Smooth muscle cell (in vitro differentiated cells): ENCODE measurements around the gene SDF4. TPM values are rescaled to one million over a fixed set of nuclear protein-coding genes. Genes with fewer than 3 reads are reported as not detected.

ENCODE experiments used
- DNase-seq: peaks from one replicate; lab custom pipeline; 2025; ENCODE audit not compliant: unreplicated experiment; lab: John Stamatoyannopoulos, UW
- H2AFZ ChIP-seq: fragments of 200-600 bp; sonication (generic); 2 replicates; pipeline ENCODE4 v1.6.0; 2016; ENCODE audit warnings: antibody characterized with exemption, low read depth, mild to moderate bottlenecking
- H3F3A ChIP-seq: fragments of 200-600 bp; sonication (generic); 2 replicates; pipeline ENCODE4 v1.6.0; 2017; ENCODE audit warnings: antibody characterized with exemption, low read depth
- H3K27ac ChIP-seq: fragments of 200-600 bp; sonication (generic); 2 replicates; pipeline ENCODE4 v1.5.1; 2016; ENCODE audit warnings: low read depth, mild to moderate bottlenecking
- H3K27me3 ChIP-seq: fragments of 200-600 bp; sonication (generic); 2 replicates; pipeline ENCODE4 v1.6.1; 2016; ENCODE audit warnings: low read depth, mild to moderate bottlenecking
- H3K36me3 ChIP-seq: fragments of 200-600 bp; sonication (generic); 2 replicates; pipeline ENCODE4 v1.5.1; 2016; ENCODE audit warnings: low read depth
- H3K4me1 ChIP-seq: fragments of 200-600 bp; sonication (generic); 2 replicates; pipeline ENCODE4 v1.5.1; 2016; ENCODE audit warnings: low read depth
- H3K4me2 ChIP-seq: fragments of 200-600 bp; sonication (generic); 2 replicates; pipeline ENCODE4 v1.6.0; 2016; ENCODE audit warnings: mild to moderate bottlenecking
- H3K4me3 ChIP-seq: fragments of 200-600 bp; sonication (generic); 2 replicates; pipeline ENCODE4 v1.5.1; 2016; ENCODE audit warnings: mild to moderate bottlenecking
- H3K79me2 ChIP-seq: fragments of 200-600 bp; sonication (generic); 2 replicates; pipeline ENCODE4 v1.6.0; 2016; ENCODE audit warnings: low read depth, mild to moderate bottlenecking
- H3K9ac ChIP-seq: fragments of 200-600 bp; sonication (generic); 2 replicates; pipeline ENCODE4 v1.6.0; 2016; ENCODE audit warnings: low read depth
- H3K9me3 ChIP-seq: fragments of 200-600 bp; sonication (generic); replicated peaks from 2 replicates; pipeline ENCODE4 v1.5.1; 2016; ENCODE audit warnings: low read depth
- H4K20me1 ChIP-seq: fragments of 200-600 bp; sonication (generic); 2 replicates; pipeline ENCODE4 v1.6.0; 2016; ENCODE audit warnings: low read depth
- WGBS: methylation state at CpG from one replicate; pipeline ENCODE4 v1.1.7; 2016; ENCODE audit warnings: low lambda C conversion rate; 5-methylcytosine and 5-hydroxymethylcytosine counted together
- microRNA counts: library from miRNA; unstranded; fragments of <30 nt; microRNA quantifications from one replicate; lab custom pipeline; 2016
- microRNA-seq: library from miRNA; unstranded; fragments of <30 nt; microRNA quantifications from one replicate; pipeline ENCODE4, GENCODE V29; 2016; ENCODE audit warnings: borderline number of aligned reads
- polyA plus RNA-seq: library from polyadenylated mRNA; unstranded; fragments of >200 nt; fragmentation: Nextera tagmentation; extraction: Ambion mirVana; gene quantifications from 2 replicates; pipeline ENCODE4 v1.2.1, GENCODE V29; 2016
- small RNA-seq: library from RNA; depleted of rRNA; stranded (forward); fragments of <200 nt; gene quantifications from one replicate; pipeline ENCODE3, GENCODE V24; 2014
- total RNA-seq: library from RNA; depleted of rRNA; stranded (reverse); fragments of >200 nt; gene quantifications from 2 replicates; pipeline ENCODE4 v1.2.3, GENCODE V29; 2014
- TF ChIP-seq, protein P1 (sequence below): fragments of 200-600 bp; sonication (generic); IDR thresholded peaks from 2 replicates; pipeline ENCODE4 v1.5.1; 2017; ENCODE audit warnings: borderline replicate concordance, mild to moderate bottlenecking, antibody characterized with exemption; ENCODE audit not compliant: insufficient read depth, poor library complexity, severe bottlenecking

SDF4 gene
- total and polyA plus RNA-seq, 2 experiments from 2014 or later: 94.9 to 263 TPM

DNA sequence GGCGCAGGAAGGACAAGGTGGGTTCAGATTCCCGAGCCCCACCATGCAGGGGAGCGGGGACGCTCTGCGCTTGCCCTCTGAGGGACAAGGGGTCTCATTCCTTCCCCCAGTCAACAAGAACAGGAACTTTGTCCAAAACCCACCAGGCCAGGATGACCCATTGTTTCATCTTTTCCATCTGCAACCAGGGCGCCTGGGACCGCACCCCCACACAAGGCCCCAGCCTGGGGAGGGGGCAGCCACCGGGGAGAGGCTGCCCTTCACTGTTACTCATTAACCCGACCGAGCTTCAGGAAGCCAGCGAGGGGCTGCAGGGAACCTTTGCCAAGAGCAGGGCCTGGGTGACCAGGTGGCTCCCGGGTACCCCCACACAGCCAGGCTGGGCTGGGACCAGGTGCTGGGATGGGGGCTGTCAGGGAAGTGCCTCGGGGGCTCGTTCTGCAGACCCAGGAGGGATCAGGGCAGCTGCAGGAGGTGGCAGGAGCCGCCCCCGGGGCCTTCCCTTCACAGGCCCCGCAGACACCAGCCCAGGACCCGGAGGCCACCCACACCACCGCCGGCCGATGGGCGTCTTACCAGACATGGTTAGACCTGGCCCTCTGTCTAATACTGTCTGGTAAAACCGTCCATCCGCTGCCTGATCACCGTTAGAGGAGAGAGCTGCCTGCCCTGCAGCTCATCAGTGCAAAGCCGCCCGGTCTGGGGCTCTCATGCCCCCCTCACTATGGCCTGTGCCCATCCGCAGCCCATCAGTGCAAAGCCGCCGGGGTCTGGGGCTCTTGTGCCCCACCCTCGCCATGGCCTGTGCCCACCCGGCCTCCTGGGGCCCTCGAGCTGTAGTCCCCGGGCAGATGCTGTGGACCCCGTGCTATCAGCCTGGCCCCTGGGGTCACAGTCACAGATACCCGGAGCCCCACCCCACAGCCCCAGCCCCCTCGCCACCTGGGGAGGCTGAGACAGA lies 63.1 kb downstream of the SDF4 start:
- no peak overlapping the region for H3K4me2 ChIP-seq
- H3K9ac ChIP-seq: no peak overlapping the region
- H3K4me1 ChIP-seq: peaks cover 14% of the 10 kb centered on the region
- TF ChIP-seq, protein P1, sequence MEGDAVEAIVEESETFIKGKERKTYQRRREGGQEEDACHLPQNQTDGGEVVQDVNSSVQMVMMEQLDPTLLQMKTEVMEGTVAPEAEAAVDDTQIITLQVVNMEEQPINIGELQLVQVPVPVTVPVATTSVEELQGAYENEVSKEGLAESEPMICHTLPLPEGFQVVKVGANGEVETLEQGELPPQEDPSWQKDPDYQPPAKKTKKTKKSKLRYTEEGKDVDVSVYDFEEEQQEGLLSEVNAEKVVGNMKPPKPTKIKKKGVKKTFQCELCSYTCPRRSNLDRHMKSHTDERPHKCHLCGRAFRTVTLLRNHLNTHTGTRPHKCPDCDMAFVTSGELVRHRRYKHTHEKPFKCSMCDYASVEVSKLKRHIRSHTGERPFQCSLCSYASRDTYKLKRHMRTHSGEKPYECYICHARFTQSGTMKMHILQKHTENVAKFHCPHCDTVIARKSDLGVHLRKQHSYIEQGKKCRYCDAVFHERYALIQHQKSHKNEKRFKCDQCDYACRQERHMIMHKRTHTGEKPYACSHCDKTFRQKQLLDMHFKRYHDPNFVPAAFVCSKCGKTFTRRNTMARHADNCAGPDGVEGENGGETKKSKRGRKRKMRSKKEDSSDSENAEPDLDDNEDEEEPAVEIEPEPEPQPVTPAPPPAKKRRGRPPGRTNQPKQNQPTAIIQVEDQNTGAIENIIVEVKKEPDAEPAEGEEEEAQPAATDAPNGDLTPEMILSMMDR: no peak
- H3K27me3 ChIP-seq: no peaks in the 10 kb centered on the region
- H3F3A ChIP-seq: no peaks in the 10 kb centered on the region
- no peak overlapping the region for H3K4me3 ChIP-seq
- no peak for DNase-seq
- H4K20me1 ChIP-seq: no peaks in the 10 kb centered on the region
- no peaks in the 10 kb centered on the region for H3K79me2 ChIP-seq
- 89% methylated on average over 35 of the region's 37 CpGs for WGBS
- no peak overlapping the region for H3K27ac ChIP-seq
- no peak overlapping the region for H2AFZ ChIP-seq
- H3K9me3 ChIP-seq: no peaks in the 10 kb centered on the region
- H3K36me3 ChIP-seq: no peaks in the 10 kb centered on the region

DNA sequence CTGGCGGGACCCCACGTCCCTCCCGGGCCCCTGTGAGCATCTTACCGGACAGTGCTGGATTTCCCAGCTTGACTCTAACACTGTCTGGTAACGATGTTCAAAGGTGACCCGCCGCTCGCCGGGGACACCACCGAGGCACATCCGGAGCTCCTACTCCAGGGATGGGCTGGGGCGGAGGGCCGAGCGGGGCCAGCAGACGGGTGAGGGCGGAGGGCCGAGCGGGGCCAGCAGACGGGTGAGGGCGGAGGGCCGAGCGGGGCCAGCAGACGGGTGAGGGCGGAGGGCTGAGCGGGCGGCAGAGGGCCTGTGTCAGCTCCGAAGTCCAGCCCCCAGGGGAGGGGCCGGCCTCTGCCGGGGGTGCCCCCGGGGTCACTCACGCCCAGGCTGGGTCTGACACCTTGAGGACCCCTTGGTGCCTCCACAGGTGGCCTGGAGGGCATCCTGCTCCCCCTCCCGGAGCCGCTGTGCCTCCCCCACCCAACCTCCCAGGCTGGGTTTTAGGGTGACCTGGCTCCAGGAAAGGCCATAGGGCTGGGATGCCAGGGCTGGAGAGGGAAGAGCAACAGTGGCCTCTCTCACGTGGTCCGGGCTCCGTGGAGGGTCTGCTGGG lies 63.9 kb downstream of the SDF4 start:
- Histone ChIP-seq H3K4me3 (no peak overlapping the region), H4K20me1 (no peaks in the 10 kb centered on the region), H3K27me3 (peaks cover under 1% of the 10 kb centered on the region), H3K4me2 (no peak overlapping the region), H3K9ac (no peak overlapping the region), H3F3A (no peaks in the 10 kb centered on the region), H3K27ac (no peak overlapping the region), H3K9me3 (no peaks in the 10 kb centered on the region), H3K79me2 (no peaks in the 10 kb centered on the region), H2AFZ (no peak overlapping the region), H3K4me1 (peaks cover 12% of the 10 kb centered on the region), H3K36me3 (no peaks in the 10 kb centered on the region)
- WGBS: 89% methylated on average over 32 of the region's 36 CpGs
- TF ChIP-seq, protein P1: no peak
- DNase-seq: no peak

DNA sequence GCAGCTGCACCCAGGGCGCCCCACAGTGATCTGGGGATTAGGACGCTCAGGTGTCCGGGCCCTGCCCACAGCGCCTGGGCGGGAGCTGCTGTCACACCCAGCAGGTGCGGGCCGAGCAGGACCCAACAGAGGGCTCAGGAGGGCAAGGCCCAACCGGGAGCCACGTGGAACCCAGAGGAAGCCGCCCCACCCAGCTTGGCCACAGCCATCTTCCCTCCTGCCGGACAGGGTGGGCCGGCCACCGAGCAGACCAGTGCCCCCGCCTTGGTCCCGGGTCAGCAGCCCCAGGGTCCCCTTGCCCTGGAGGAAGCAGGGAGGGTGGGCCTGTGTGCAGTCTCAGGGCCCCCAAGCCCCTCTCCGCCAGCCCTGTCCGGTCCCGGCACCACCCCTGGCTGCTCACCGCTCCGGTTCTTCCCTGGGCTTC lies 64.4 kb downstream of the SDF4 start:
- Histone ChIP-seq H3K9me3 (no peaks in the 10 kb centered on the region), H3K4me1 (peaks cover 12% of the 10 kb centered on the region), H3K27ac (no peak overlapping the region), H3K4me2 (no peak overlapping the region), H3K36me3 (no peaks in the 10 kb centered on the region), H2AFZ (no peak overlapping the region), H3K9ac (no peak overlapping the region), H3K27me3 (peaks cover 6% of the 10 kb centered on the region), H3K79me2 (no peaks in the 10 kb centered on the region), H4K20me1 (no peaks in the 10 kb centered on the region), H3K4me3 (no peak overlapping the region), H3F3A (no peaks in the 10 kb centered on the region)
- no peak for DNase-seq
- TF ChIP-seq, protein P1: no peak
- 95% methylated on average over 20 of the region's 20 CpGs for WGBS

MicroRNAs encoded within 50 kb of the gene (microRNA counts, 767-probe panel; counts per million panel counts)
- 183 counts per million for microRNA hsa-miR-200a-3p (lab: Ali Mortazavi, UCI)
- 5,952 counts per million, percentile 30 among the panel's probes with 10 or more counts for microRNA hsa-miR-200b-3p (lab: Ali Mortazavi, UCI)
- 183 counts per million for microRNA hsa-miR-429 (lab: Ali Mortazavi, UCI)

Small RNA genes lying within 50 kb of the gene (microRNA-seq; reads per million reads assigned to microRNA genes)
- gene MIR200A (91.2 reads per million, percentile 54 among the genes with 10 or more reads in this experiment), gene MIR200B (490 reads per million, percentile 74 among the genes with 10 or more reads in this experiment), gene MIR429 (112 reads per million, percentile 57 among the genes with 10 or more reads in this experiment)

Small RNA genes lying within 50 kb of the gene (small RNA-seq; reads per million reads assigned to genes)
- gene MIR200A (0.95 reads per million, percentile 29 among the genes with 10 or more reads in this experiment), gene MIR200B (22.5 reads per million, percentile 90 among the genes with 10 or more reads in this experiment), gene MIR429 (1.2 reads per million, percentile 33 among the genes with 10 or more reads in this experiment)

Other genes with a start within 250 kb of the SDF4 start
- gene PERM1, start 249.9 kb downstream of the SDF4 start, total RNA-seq: 0.22 TPM in 1 of 2 replicates, not detected in the other
- 2.6 and 3.1 TPM in 2 replicates for gene PERM1, start 249.9 kb downstream of the SDF4 start, polyA plus RNA-seq
- gene HES4, start 231.9 kb downstream of the SDF4 start, total RNA-seq: 33.8 and 57.0 TPM in 2 replicates
- gene HES4, start 231.9 kb downstream of the SDF4 start, polyA plus RNA-seq: 72.0 and 82.1 TPM in 2 replicates
- 49.1 and 109 TPM in 2 replicates for gene ISG15, start 218.5 kb downstream of the SDF4 start, total RNA-seq
- 147 and 148 TPM in 2 replicates for gene ISG15, start 218.5 kb downstream of the SDF4 start, polyA plus RNA-seq
- gene AGRN, start 211.9 kb downstream of the SDF4 start, total RNA-seq: 24.7 and 28.9 TPM in 2 replicates
- gene AGRN, start 211.9 kb downstream of the SDF4 start, polyA plus RNA-seq: 17.5 and 31.0 TPM in 2 replicates
- gene RNF223, start 157.7 kb downstream of the SDF4 start, total RNA-seq: 0.81 and 4.3 TPM in 2 replicates
- 1.6 and 1.9 TPM in 2 replicates for gene RNF223, start 157.7 kb downstream of the SDF4 start, polyA plus RNA-seq
- gene C1orf159, start 115.9 kb downstream of the SDF4 start, total RNA-seq: 9.3 and 24.5 TPM in 2 replicates
- 20.2 and 27.1 TPM in 2 replicates for gene C1orf159, start 115.9 kb downstream of the SDF4 start, polyA plus RNA-seq
- not detected in 2 replicates for gene TTLL10, start 58.1 kb downstream of the SDF4 start, total RNA-seq
- gene TTLL10, start 58.1 kb downstream of the SDF4 start, polyA plus RNA-seq: 0.45 TPM in 1 of 2 replicates, not detected in the other
- 1.9 and 4.8 TPM in 2 replicates for gene TNFRSF18, start 25.4 kb downstream of the SDF4 start, total RNA-seq
- gene TNFRSF18, start 25.4 kb downstream of the SDF4 start, polyA plus RNA-seq: 12.2 and 15.8 TPM in 2 replicates
- 0.54 TPM in 1 of 2 replicates, not detected in the other for gene TNFRSF4, start 17.8 kb downstream of the SDF4 start, total RNA-seq
- 0.79 TPM in 1 of 2 replicates, not detected in the other for gene TNFRSF4, start 17.8 kb downstream of the SDF4 start, polyA plus RNA-seq
- 12.9 and 15.0 TPM in 2 replicates for gene B3GALT6, start 236 bp upstream of the SDF4 start, total RNA-seq
- 33.2 and 39.3 TPM in 2 replicates for gene B3GALT6, start 236 bp upstream of the SDF4 start, polyA plus RNA-seq
- 1.8 and 1.9 TPM in 2 replicates for gene C1QTNF12, start 14.7 kb upstream of the SDF4 start, total RNA-seq
- gene C1QTNF12, start 14.7 kb upstream of the SDF4 start, polyA plus RNA-seq: 5.4 and 12.3 TPM in 2 replicates
- 20.5 and 30.2 TPM in 2 replicates for gene UBE2J2, start 41.9 kb upstream of the SDF4 start, total RNA-seq
- 72.9 and 84.0 TPM in 2 replicates for gene UBE2J2, start 41.9 kb upstream of the SDF4 start, polyA plus RNA-seq
- 2.0 and 6.7 TPM in 2 replicates for gene SCNN1D, start 48.4 kb upstream of the SDF4 start, total RNA-seq
- gene SCNN1D, start 48.4 kb upstream of the SDF4 start, polyA plus RNA-seq: 5.0 and 6.9 TPM in 2 replicates
- 29.9 and 33.7 TPM in 2 replicates for gene ACAP3, start 75.9 kb upstream of the SDF4 start, total RNA-seq
- gene ACAP3, start 75.9 kb upstream of the SDF4 start, polyA plus RNA-seq: 63.9 and 72.6 TPM in 2 replicates
- 16.7 and 23.6 TPM in 2 replicates for gene PUSL1, start 76.6 kb upstream of the SDF4 start, total RNA-seq
- gene PUSL1, start 76.6 kb upstream of the SDF4 start, polyA plus RNA-seq: 31.4 and 34.1 TPM in 2 replicates
- gene INTS11, start 92.7 kb upstream of the SDF4 start, total RNA-seq: 48.5 and 49.3 TPM in 2 replicates
- gene INTS11, start 92.7 kb upstream of the SDF4 start, polyA plus RNA-seq: 63.1 and 82.1 TPM in 2 replicates
- gene CPTP, start 92.8 kb upstream of the SDF4 start, total RNA-seq: 13.8 and 16.2 TPM in 2 replicates
- 32.5 and 34.3 TPM in 2 replicates for gene CPTP, start 92.8 kb upstream of the SDF4 start, polyA plus RNA-seq
- 0.18 and 0.36 TPM in 2 replicates for gene TAS1R3, start 99.3 kb upstream of the SDF4 start, total RNA-seq
- gene TAS1R3, start 99.3 kb upstream of the SDF4 start, polyA plus RNA-seq: 0.39 and 0.79 TPM in 2 replicates
- 28.5 and 37.8 TPM in 2 replicates for gene DVL1, start 117.4 kb upstream of the SDF4 start, total RNA-seq
- gene DVL1, start 117.4 kb upstream of the SDF4 start, polyA plus RNA-seq: 28.7 and 43.5 TPM in 2 replicates
- 240 and 266 TPM in 2 replicates for gene MXRA8, start 126.6 kb upstream of the SDF4 start, total RNA-seq
- gene MXRA8, start 126.6 kb upstream of the SDF4 start, polyA plus RNA-seq: 473 and 597 TPM in 2 replicates
- 60.1 and 81.8 TPM in 2 replicates for gene AURKAIP1, start 143.2 kb upstream of the SDF4 start, total RNA-seq
- gene AURKAIP1, start 143.2 kb upstream of the SDF4 start, polyA plus RNA-seq: 214 and 245 TPM in 2 replicates
- 172 and 180 TPM in 2 replicates for gene CCNL2, start 167.3 kb upstream of the SDF4 start, total RNA-seq
- gene CCNL2, start 167.3 kb upstream of the SDF4 start, polyA plus RNA-seq: 144 and 226 TPM in 2 replicates
- gene MRPL20, start 175.3 kb upstream of the SDF4 start, total RNA-seq: 99.0 and 99.6 TPM in 2 replicates
- gene MRPL20, start 175.3 kb upstream of the SDF4 start, polyA plus RNA-seq: 147 and 161 TPM in 2 replicates
- gene ANKRD65, start 189.3 kb upstream of the SDF4 start, total RNA-seq: 5.3 and 10.1 TPM in 2 replicates
- 6.1 and 30.1 TPM in 2 replicates for gene ANKRD65, start 189.3 kb upstream of the SDF4 start, polyA plus RNA-seq
- 25.1 and 29.5 TPM in 2 replicates for gene VWA1, start 203.7 kb upstream of the SDF4 start, total RNA-seq
- gene VWA1, start 203.7 kb upstream of the SDF4 start, polyA plus RNA-seq: 79.2 and 156 TPM in 2 replicates
- gene ATAD3C, start 217.7 kb upstream of the SDF4 start, total RNA-seq: 0.09 and 0.40 TPM in 2 replicates
- gene ATAD3C, start 217.7 kb upstream of the SDF4 start, polyA plus RNA-seq: 0.86 and 2.6 TPM in 2 replicates
- 6.7 and 8.6 TPM in 2 replicates for gene ATAD3B, start 239.8 kb upstream of the SDF4 start, total RNA-seq
- 20.2 and 27.4 TPM in 2 replicates for gene ATAD3B, start 239.8 kb upstream of the SDF4 start, polyA plus RNA-seq